ENCODE measurements around the gene NEIL1. TPM values are rescaled to one million over a fixed set of nuclear protein-coding genes. Genes with fewer than 3 reads are reported as not detected.

The NEIL1 gene
- polyA plus RNA-seq, 3 donors from 2014 or later = 20.7 to 23.8 (median 22.4) TPM

DNA sequence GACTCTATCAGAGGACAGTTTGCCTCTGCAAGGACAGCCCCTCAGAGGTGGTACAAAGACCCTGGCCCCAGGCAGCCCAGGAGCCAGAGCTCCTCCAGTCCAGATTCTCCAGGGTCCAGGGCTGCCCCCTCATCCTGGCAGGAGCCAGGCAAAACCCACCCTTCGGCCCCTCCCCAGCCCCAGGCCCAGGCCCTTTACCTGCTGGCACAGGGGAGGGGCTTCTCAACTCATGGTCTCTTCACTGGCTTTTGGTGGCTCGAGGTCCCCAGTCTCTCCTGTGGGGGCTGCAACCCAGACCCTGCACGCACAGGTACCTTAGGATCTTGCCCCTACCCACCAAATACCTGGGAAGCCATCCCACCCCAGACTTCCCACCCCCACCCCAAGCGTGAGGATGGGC is 8.5 kb downstream of the NEIL1 start:
- Mint-ChIP-seq H3K4me1 (peaks cover 11 to 15% of the 10 kb centered on the region in 2 donors), H3K9me3 (peaks cover 0 to under 1% (median 0%) of the 10 kb centered on the region in 6 donors), H3K27ac (peak overlapping the region; percentile 70 to 98 (median 78)), H3K27me3 (ENCODE audit: low read depth in 3 of 3) (peaks cover 5 to 9% (median 7%) of the 10 kb centered on the region in 3 donors), H3K4me3 (no peak overlapping the region), H3K36me3 (peaks cover 0 to 13% (median 0%) of the 10 kb centered on the region in 3 donors)
- no peak for DNase-seq

- H3K4me1 Mint-ChIP-seq = peaks cover 5 to 9% of the 10 kb centered on the region in 2 donors
- H3K27me3 Mint-ChIP-seq (ENCODE audit: low read depth in 3 of 3) = peaks cover 4 to 6% (median 4%) of the 10 kb centered on the region in 3 donors
- H3K36me3 Mint-ChIP-seq = peaks cover 0 to 13% (median 0%) of the 10 kb centered on the region in 3 donors
- no peak overlapping the region for H3K27ac Mint-ChIP-seq
- DNase-seq = no peak
- H3K9me3 Mint-ChIP-seq = no peaks in the 10 kb centered on the region
- no peak overlapping the region for H3K4me3 Mint-ChIP-seq
These were observed 9.2 kb downstream of the NEIL1 start for GRCh38 chr15:75356006-75356405.

DNA sequence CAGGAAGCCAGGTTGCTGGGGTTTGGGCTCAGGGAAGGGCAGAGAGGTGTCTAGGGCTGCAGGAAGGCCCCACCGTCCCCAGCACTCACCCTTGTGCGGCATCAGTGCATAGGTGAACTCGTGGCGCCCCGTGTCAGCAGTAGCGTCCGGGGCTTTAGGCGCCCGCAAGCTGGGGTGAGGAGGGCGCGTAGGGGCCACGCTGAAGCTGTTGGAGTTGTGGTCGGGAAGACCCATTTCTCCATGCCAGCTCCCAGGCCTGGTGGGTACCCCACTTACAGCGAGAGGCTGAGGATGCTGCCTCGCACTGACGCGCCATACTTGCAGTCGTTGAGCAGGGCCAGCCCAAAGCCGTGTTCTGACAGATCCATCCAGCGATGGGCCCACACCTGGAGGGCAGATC is 9.7 kb downstream of the NEIL1 start:
- no peak for DNase-seq
- no peaks in the 10 kb centered on the region for H3K9me3 Mint-ChIP-seq
- H3K4me3 Mint-ChIP-seq = no peak overlapping the region
- H3K27ac Mint-ChIP-seq = no peak overlapping the region
- H3K36me3 Mint-ChIP-seq = peaks cover 0 to 13% (median 0%) of the 10 kb centered on the region in 3 donors
- H3K27me3 Mint-ChIP-seq (ENCODE audit: low read depth in 3 of 3) = peaks cover 0 to 4% (median 2%) of the 10 kb centered on the region in 3 donors
- H3K4me1 Mint-ChIP-seq = peaks cover 0 to 5% of the 10 kb centered on the region in 2 donors

DNA sequence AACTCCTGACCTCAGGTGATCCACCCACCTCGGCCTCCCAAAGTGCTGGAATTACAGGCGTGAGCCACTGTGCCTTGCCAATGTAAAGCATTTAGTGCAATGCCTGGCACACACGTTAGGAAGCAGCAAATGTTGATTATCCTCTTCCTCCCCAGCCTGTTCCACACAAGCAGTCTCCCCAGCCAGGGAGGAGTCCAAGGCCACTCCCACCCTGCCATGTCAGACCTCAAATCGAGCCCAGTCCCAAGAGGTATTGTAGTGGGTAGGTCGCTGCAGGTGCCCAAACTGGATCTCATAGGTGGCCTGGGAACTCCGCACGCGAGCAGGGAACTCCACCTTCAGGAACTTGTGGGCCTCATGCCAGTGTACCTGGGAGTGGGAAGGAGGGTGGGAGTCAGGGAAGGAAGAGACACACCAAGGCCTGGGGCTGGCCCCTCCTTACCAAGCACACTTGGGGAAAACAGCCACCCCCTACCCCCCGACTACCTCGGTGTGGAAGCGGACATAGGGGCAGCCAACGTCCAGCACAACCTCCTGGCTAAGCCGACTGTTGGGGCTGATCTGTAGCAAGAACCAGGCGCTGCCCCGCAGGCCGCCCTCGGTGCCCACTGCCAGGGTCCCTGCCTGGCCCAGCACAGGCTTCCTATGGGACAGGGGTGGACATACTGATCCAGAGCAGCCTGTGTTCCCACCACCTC is 11.3 kb downstream of the NEIL1 start:
- Mint-ChIP-seq H3K36me3 (peaks cover 0 to 17% (median 0%) of the 10 kb centered on the region in 3 donors), H3K4me1 (no peaks in the 10 kb centered on the region), H3K9me3 (no peaks in the 10 kb centered on the region), H3K27ac (peak overlapping the region in 3 of 6 donors; percentile 24 to 40 (median 26)), H3K27me3 (ENCODE audit: low read depth in 3 of 3) (peaks cover 0 to 4% (median 2%) of the 10 kb centered on the region in 3 donors), H3K4me3 (no peak overlapping the region)
- DNase-seq = no peak

- Mint-ChIP-seq H3K9me3 (no peaks in the 10 kb centered on the region), H3K27me3 (ENCODE audit: low read depth in 3 of 3) (peaks cover 0 to 4% (median 2%) of the 10 kb centered on the region in 3 donors), H3K4me3 (no peak overlapping the region), H3K36me3 (peaks cover 0 to 19% (median 0%) of the 10 kb centered on the region in 3 donors), H3K4me1 (no peaks in the 10 kb centered on the region), H3K27ac (peak overlapping the region in 2 of 6 donors; percentile 42 to 74)
- no peak for DNase-seq
These were observed 12.1 kb downstream of the NEIL1 start for GRCh38 chr15:75358771-75359536.

- no peak overlapping the region for H3K4me3 Mint-ChIP-seq
- no peaks in the 10 kb centered on the region for H3K4me1 Mint-ChIP-seq
- H3K27ac Mint-ChIP-seq = peak overlapping the region in 3 of 6 donors; percentile 54 to 80 (median 58)
- H3K36me3 Mint-ChIP-seq = peaks cover 0 to 22% (median 2%) of the 10 kb centered on the region in 3 donors
- peaks cover 0 to 4% (median 2%) of the 10 kb centered on the region in 3 donors for H3K27me3 Mint-ChIP-seq (ENCODE audit: low read depth in 3 of 3)
- DNase-seq = no peak
- no peaks in the 10 kb centered on the region for H3K9me3 Mint-ChIP-seq
These were observed 12.9 kb downstream of the NEIL1 start for GRCh38 chr15:75359537-75360250.

DNA sequence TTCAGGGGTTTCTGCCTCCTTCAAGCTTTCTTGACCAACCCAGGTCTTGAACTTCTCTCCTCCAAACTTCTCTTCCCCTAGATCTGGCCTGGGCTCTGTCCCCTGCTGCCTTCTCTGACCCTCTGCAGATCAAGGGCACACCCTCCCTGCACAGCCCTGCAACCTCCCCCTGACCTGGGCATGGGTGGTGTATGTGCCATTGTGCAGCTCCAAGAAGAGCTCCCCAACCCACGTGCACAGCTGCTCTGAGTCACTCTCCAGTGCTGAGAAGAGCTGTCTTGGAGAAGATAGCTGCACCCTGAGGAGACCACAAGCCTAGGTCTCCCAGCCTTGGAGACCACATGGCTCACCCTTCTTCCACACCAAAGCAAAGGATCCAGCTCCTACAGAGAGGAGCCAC is 13.6 kb downstream of the NEIL1 start:
- Mint-ChIP-seq H3K27me3 (ENCODE audit: low read depth in 3 of 3) (peaks cover 0 to 4% (median 2%) of the 10 kb centered on the region in 3 donors), H3K4me1 (no peaks in the 10 kb centered on the region), H3K4me3 (no peak overlapping the region), H3K9me3 (no peaks in the 10 kb centered on the region), H3K36me3 (peaks cover 0 to 26% (median 7%) of the 10 kb centered on the region in 3 donors), H3K27ac (peak overlapping the region in 5 of 6 donors; percentile 13 to 75 (median 54))
- no peak for DNase-seq

DNA sequence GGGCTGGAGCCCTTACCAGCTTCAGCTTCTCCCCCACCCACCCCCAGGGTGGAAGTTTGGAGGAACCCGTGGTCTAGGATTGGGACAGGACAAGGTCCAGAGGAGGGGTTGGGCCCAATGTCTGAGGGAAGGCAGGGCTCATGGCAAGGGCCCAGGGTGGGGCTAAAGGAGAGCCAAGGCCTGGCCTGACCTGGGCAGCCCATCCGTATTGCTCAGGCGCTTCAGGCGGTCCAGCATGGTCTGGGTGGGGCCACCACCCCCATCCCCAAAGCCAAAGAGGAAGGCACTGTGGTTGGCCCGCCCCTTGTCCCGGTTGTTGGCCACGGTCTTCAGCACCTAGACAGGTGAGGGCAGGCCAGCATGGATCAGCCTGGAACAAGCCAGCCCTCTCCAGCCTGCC is 14.0 kb downstream of the NEIL1 start:
- no peaks in the 10 kb centered on the region for H3K9me3 Mint-ChIP-seq
- H3K4me1 Mint-ChIP-seq = no peaks in the 10 kb centered on the region
- H3K4me3 Mint-ChIP-seq = no peak overlapping the region
- no peak for DNase-seq
- peaks cover 0 to 26% (median 7%) of the 10 kb centered on the region in 3 donors for H3K36me3 Mint-ChIP-seq
- peak overlapping the region in 1 of 6 donors; percentile 67 for H3K27ac Mint-ChIP-seq
- H3K27me3 Mint-ChIP-seq (ENCODE audit: low read depth in 3 of 3) = peaks cover 0 to 4% (median 2%) of the 10 kb centered on the region in 3 donors

- H3K27ac Mint-ChIP-seq = peak overlapping the region in 1 of 6 donors; percentile 35
- peaks cover 0 to 26% (median 7%) of the 10 kb centered on the region in 3 donors for H3K36me3 Mint-ChIP-seq
- H3K4me3 Mint-ChIP-seq = no peak overlapping the region
- H3K27me3 Mint-ChIP-seq (ENCODE audit: low read depth in 3 of 3) = peaks cover 0 to 4% (median 2%) of the 10 kb centered on the region in 3 donors
- no peaks in the 10 kb centered on the region for H3K4me1 Mint-ChIP-seq
- H3K9me3 Mint-ChIP-seq = no peaks in the 10 kb centered on the region
- no peak for DNase-seq
These were observed 14.6 kb downstream of the NEIL1 start for GRCh38 chr15:75361361-75361988.

GRCh38 chr15:75361989-75362641 is 15.3 kb downstream of the NEIL1 start:
- Mint-ChIP-seq H3K27ac (no peak overlapping the region), H3K27me3 (ENCODE audit: low read depth in 3 of 3) (peaks cover 0 to 4% (median 0%) of the 10 kb centered on the region in 3 donors), H3K9me3 (no peaks in the 10 kb centered on the region), H3K4me3 (no peak overlapping the region), H3K36me3 (peaks cover 0 to 26% (median 7%) of the 10 kb centered on the region in 3 donors), H3K4me1 (peaks cover 1 to 5% of the 10 kb centered on the region in 2 donors)
- no peak for DNase-seq

DNA sequence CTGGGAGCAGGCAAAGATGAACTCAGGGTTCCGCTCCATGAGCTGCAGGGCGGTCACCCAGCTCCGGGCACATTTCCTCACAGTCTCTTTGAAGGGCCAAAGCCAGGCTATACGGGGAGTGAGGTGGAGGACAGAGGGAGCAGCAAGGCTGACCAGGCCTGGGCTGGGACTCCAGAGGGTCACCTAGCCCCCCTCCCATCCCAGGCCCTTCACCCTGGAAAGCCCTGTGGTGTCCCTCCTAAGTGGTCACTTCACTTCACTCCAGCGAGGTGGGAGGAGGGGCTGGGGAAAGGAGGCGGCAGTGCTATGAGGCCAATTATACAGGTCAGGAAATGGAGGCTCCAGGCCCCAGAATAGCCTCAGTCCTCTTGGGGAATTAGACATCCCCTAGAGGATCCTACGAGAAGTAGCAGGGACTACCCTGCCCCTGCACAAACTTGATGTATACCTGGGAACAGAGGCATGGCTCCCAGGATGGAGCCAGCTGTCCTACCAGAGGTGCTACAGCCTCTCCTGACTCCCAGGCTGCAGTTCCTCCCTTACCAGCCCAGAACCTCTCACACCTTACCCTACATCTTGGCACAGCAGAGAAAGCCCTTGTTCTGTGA is 15.9 kb downstream of the NEIL1 start:
- no peak for DNase-seq
- Mint-ChIP-seq H3K27ac (peak overlapping the region in 1 of 6 donors; percentile 32), H3K27me3 (ENCODE audit: low read depth in 3 of 3) (peaks cover 0 to 7% (median 2%) of the 10 kb centered on the region in 3 donors), H3K9me3 (no peaks in the 10 kb centered on the region), H3K36me3 (peaks cover 0 to 26% (median 7%) of the 10 kb centered on the region in 3 donors), H3K4me1 (peaks cover 8 to 11% of the 10 kb centered on the region in 2 donors), H3K4me3 (no peak overlapping the region)

GRCh38 chr15:75363786-75364185 is 16.9 kb downstream of the NEIL1 start:
- no peak overlapping the region for H3K4me3 Mint-ChIP-seq
- H3K36me3 Mint-ChIP-seq = peaks cover 0 to 23% (median 7%) of the 10 kb centered on the region in 3 donors
- peaks cover 2 to 15% (median 5%) of the 10 kb centered on the region in 3 donors for H3K27me3 Mint-ChIP-seq (ENCODE audit: low read depth in 3 of 3)
- H3K4me1 Mint-ChIP-seq = peaks cover 10 to 16% of the 10 kb centered on the region in 2 donors
- no peaks in the 10 kb centered on the region for H3K9me3 Mint-ChIP-seq
- DNase-seq = no peak
- no peak overlapping the region for H3K27ac Mint-ChIP-seq
